GM19240 (cell line): ENCODE results near the gene GAS2L1.
A peak's percentile ranks its signal among the peaks of the same experiment; 100 is the strongest.

ENCODE experiments used
- DNase-seq: peaks from one replicate; pipeline ENCODE4 v3.0.0; 2011; ENCODE audit warnings: low spot score; ENCODE audit not compliant: insufficient read length

Gene GAS2L1

DNA sequence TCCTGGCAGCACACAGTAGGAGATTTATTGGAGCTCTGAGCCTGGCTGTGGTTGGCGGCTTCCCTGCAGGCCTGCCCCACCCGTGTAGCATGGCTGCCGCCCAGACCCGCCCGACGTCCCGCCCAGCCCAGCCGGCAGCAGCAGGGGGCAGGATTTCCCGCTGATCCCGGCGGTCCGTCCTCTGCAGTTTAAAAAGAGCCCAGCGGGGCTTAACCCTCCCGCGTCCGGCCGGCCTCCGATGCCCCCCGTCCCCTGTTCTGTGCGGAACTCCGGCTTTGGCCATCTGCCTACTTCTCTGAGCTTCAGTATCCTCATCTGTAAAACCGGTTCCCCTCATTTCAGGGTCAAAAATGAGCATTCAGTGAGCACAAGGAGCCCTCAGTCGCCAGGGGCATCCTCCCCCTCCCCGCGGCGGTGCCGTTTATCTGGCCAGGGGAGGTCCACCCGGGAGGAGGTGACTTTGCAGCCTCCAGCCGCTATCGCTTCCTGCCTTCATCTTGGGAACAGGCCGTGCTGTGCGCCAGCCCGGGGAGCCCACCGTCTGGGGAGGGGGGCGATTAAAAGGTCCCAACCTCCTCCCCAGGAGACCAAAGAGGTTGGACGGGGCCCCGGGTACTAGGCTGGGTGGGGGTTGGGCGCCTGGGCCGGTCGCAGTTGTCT lies at the start of gene GAS2L1:
Gene GAS2L1 (plus strand): TSS at position 476 of the 660 bp plus-strand sequence. CDS start 1,456 bp downstream, outside the sequence.
- DNase-seq = no peak

DNA sequence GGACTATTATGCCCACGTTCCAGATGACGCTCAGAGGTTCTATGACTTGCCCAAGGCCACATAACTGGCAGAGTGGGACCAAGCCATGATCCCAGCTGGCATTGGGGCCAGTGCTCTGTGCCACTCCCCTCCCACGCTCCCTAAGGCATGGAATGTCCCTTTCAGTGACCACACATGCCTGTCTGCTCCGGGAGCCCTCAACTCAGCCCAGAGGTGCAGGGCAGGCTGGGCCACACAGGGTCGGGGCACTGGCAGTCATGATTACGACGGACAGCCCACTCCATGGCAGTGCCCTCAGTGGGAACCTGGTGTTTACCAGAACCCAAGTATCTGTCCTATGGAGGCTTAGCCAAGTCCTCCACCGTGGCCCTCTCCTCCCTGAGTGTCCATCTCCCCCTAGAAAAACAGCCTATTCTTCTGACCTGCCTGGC lies 48.7 kb upstream of the GAS2L1 start:
- DNase-seq = no peak

DNA sequence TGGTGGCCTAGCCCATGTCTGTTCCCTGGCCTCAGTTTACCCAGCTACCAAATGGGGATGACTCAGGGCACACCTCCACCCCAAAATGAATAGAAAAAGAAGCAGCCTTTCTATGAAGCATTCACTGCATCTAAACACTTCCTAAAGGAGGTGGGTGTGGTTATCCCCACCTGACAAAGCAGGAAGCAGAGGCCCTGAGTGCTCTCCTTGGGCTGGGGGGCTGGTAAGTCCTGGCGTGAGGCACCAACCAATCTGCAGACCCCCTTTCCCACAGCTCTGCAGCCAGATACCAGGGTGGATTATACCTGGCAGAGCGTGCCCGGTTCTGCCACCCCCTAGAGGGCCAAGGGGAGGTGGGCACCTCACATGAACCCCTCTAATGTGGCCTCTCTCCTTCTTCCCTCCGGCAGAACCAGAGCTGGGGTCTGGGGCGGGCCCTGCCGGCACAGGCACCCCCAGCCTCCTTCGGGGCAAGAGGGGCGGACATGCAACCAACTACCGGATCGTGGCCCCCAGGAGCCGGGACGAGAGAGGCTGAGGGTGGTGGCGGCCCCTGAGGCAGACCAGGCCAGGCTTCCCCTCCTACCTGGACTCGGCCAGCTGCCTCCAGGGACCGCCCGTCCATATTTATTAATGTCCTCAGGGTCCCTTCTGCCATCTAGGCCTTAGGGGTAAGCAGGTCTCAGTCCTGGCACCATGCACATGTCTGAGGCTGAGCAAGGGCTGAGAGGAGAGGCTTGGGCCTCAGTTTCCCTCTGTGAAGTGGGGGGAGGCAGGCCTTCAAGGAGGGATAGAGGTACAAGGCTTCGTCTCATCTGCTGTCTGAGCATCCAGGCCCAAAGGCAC lies 47.8 kb upstream of the GAS2L1 start:
- DNase-seq = no peak

DNA sequence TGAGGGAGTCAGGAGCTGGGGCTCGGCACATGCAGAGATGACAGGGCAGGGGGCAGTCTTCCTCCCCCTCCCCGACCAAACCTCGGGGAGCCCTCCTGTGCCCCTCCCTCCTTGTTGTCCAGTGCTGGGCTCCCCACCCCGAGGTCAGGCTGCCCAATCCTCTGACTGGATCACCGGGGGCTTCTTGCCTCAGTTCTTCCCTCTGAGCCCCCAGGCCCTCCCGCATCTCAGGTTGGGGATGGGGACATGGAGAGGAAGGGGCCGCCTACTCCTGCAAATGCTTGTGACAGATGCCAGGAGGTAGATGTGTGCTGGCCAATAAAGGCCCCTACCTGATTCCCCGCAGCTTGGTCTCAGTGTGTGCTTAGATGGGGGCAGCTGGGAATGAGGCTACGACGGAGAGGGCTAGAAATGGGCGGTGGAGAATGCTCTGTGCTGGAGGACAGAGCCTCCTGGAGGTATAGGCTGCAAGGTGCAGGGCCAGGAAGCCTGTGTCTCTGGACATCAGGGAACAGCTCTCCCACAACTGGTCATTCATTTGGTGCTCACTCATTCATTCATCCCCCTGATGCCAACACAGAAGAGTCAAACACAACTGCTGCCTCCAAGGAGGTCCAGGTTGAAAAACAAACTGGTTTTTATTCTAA lies 47.1 kb upstream of the GAS2L1 start:
- no peak for DNase-seq

DNA sequence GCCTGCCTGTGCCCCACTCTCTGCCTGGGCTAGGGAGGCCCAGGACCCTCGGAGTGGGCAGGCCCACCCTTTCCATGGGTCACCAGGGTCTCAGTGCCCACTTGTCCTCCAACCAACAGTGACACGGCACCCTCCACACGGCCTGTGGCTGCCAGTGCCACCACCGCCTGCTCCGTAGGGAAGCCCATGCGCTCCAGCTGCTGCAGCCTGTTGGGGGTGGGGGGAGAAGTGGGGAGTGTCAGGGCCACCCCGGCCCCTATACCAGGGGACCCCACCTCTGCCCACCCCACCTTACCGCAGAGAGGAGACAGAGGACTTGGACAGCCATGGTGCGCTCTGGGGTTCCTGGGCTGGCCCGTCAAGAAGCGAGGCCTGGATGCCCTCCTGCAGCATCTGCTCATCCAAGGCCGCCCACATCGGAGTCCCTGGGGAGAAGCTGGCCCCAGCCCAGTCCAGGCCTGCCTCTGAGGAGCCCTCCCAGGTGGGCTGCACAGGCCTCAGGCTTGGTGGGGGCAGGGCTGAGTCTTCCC lies 46.4 kb upstream of the GAS2L1 start:
- DNase-seq = no peak

DNA sequence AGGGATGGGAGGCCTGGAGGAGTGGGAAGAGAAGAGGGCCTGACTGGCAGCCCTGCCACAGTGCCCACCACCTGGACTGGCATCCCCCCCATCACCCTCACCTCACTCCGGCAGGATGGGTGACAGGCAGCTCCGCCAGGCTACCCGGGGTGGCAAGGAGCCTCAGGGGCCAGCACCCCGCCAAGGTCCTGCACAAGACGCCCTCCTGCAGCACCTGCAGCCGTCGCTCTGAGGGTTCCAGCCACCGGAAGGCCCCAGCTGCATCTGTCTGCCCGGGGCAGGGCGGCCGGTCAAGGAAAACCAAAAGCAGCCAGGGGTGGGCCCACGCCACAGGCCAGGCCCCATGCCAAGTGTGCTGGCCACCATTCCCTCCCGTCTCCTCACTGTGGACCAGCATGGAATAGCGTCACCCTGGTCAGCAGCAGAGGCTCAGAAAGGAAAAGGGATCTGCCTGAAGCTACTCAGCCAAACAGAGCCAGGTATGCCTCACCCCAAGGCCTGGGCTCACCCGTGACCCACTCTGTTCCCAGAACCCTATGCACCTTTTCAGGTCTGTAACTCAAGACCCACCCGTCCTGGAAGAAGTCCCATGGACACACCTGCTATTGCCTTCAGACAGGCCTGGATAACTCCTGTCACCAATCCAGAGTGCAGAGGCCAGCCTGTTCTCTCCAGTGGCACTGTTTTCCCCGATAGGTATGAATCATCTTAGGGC lies 45.7 kb upstream of the GAS2L1 start:
- DNase-seq = no peak

DNA sequence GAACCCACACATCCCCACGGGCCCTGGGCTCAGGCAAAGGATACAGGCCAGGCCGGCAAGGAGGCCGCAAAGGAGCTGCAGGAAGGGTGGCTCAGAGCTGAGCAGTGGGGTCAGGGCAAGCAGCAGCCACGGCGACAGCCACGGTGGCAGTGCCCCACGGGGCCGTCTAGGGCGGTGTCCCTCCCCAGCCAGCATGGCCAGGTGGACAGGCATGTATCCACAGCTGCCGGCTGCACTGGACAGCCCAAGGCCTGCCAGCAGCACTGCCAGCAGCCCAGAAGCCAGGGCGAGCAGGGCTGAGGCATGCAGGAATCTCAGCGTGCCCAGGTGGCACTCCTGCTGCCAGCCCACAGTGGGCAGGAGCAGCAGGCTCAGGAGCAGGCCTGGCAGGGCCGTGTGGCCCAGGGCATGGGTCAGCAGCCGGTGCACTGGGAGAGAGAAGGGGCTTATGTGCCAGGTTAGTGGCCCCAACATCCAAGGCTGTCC lies 42.6 kb upstream of the GAS2L1 start:
- no peak for DNase-seq

DNA sequence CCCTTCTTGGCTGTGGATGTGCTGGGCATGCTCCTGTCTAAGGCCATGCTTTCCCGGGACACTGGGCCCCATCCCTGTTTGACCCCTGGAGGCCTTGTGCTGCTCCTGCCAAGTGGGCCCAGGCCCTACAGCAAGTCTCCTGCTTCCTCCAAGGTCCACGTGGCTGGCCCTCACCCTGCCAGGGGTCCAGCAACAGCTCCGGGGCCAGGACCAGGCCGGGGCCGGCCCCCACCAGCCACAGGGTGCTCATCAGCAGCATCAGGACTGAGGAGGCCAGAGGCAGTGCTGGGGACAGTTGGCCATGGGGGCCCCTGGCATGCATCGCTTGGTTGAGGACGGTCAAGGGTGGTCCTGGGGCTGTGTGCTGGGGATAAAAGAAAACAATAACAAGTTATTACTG lies 41.1 kb upstream of the GAS2L1 start:
- no peak for DNase-seq

DNA sequence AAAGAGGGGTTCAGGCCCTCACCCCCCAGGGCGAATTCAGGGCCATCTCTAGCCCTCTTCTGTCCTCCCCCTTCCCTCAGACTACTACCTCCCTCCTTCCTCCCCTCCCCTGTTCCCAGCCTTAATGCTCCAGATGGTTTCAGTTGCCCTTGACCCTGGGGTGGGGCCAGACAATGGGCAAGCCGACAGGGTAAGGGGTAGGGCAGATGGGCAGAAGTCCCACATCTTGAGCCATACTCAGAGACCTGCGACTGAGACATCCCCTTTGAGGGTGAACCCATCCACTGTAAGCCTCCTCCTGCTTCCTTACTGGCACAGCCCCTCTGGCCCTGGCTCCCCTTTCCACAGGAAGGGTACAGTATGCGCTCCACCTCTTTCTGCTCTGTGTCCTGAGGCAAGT lies 40.5 kb upstream of the GAS2L1 start:
- DNase-seq = no peak

DNA sequence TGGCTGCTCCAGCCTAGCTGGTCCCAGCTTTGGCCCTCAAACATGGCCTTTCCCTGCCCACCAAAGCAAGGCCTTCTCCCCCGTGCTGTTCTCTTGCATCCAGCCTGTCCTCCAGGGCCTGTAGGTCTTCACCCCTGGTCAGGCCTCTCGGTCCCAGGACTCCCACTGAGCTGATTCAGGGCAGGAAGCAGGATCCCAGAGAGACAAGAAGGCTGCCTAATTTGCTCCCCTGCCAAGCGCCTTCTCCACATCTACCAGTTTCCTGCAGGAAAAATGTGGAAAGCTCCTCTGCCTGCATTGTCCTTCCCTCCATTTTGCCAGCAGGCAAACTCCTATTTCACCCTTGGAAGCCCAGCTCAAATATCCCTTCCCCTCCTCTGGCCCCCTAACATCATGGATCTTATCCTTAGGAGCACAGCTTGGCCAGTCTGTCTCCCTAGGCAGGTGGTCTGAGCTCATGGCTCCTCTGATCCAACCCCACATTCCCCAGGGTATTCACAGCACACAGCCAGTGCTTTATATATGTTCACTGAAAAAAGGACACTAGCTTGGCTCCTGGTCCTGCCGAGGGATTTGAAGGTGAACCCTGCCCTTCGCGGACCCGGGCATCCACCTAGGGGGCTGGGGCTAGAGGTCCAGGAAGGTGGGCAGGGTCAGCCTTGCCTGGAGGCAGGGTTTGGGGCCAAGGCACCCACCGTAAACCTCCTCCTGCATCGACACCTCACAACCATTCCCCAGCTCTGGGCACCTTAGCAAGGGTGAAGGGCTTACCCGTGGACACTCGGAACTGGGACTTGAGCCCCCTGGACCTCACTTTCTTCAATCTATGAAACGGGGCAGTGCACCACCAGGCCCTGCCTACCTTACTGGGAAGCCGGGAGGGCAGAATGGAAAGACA lies 39.6 kb upstream of the GAS2L1 start:
- no peak for DNase-seq

DNA sequence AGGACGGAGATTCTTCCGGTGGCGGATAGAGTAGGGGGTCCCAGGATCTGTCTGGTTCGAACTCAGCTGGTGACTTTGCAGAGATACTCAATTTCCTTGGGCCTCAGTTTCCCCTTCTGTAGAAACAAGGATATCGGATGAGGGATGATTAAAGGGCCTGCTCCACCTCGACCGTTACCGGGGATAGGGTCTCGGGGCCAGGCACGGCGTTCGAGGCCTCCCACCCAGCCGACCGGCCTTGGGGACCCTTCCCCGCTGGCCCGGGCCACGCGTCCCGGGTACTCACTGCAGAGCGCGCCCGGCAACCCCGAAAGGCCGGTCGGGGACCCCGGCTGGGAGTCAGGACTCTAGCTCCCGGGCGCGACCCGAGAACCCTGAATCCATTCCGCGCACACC lies 39.0 kb upstream of the GAS2L1 start:
- DNase-seq = no peak

DNA sequence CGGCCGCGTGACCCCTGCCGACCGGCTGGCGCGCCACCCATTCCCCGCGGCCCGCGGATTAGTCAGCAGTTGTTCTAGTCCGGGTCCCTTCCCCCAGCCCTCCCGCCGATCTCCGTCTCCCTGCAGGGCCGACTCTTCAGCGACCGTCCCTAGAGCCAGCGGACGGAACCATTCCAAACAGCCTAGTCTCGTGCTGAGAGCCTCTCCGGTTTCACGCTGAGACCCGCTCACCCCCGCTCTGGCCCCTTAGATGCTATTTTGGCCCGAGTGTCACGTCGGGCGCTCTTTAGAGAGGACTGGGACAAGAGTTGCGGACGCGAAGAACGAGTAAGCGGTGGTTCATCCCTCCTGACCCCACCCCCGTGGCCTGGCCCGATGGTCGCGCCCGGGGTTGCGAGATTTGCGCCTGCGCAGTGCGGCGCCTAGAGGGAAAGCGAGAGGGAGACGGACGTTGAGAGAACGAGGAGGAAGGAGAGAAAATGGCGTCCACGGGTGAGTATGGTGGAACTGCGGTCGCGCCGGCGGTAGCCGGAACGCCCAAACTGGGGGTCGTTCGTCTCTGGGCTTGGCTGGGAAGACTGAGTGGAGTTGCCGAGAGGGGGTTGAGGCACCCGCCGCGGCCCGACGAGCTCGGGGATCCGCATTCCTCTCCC lies 38.5 kb upstream of the GAS2L1 start, which contains the start of the genes EWSR1 and RHBDD3:
Gene EWSR1 (plus strand): TSS at position 411 of the 653 bp plus-strand sequence. CDS start 69 bp downstream, at position 480.
Gene RHBDD3 (minus strand): TSS at position 124 of the 653 bp plus-strand sequence. CDS start 2,355 bp downstream, outside the sequence.
- peak; percentile 77 for DNase-seq

DNA sequence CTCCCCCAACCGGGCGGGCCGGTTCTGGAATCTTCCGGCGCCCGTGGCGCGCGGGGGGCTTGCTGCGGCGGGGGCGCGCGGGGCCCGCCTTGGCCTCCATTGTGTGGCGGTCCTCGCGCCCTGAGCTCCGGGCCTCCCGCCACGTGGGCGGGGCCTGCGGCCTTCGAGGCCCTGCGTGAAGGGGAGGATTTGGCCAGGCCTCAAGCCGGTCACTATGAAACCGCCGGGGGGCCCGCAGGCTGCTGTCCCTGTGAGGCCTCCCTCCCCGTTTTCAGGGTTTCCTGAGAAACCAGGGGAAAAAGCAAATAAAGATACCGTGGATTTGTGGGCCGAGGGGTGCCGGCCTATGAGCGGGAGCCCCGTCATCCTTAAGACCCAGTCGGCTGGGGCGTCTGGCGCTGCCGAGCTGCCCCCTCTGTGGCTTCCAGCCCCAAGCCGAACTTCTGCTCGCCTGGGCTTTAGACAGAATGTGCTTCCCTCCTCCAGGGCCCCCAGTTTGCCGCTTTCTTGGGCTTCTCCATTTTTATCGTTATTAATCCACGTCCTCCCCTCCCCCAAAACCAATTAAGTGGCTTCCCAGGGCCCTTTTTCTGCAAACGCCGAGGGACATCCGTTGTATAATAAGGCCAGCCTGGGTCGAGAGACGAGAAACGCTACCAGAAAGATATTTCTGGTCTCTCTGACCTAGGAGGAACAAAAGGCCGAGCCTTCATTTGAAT lies 37.8 kb upstream of the GAS2L1 start:
- no peak for DNase-seq

DNA sequence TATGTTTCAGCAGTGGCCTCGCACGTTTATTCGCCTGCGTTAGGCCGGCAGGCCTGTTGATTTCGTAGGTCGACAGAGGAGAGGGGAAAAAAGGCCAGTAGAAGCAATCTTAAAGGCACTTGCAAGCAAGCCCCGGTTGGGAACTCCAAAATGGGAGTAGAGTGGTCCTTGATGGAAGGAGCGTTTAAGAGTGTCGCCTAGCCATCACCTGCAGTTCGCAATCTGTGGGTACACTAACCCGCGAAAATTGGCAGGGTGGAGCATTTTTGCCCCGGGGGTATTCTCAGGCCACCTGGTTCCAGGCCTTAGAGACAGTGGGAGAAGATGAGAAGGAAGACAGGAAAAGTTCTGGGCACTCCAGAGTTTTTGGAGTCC lies 37.2 kb upstream of the GAS2L1 start:
- DNase-seq = no peak

DNA sequence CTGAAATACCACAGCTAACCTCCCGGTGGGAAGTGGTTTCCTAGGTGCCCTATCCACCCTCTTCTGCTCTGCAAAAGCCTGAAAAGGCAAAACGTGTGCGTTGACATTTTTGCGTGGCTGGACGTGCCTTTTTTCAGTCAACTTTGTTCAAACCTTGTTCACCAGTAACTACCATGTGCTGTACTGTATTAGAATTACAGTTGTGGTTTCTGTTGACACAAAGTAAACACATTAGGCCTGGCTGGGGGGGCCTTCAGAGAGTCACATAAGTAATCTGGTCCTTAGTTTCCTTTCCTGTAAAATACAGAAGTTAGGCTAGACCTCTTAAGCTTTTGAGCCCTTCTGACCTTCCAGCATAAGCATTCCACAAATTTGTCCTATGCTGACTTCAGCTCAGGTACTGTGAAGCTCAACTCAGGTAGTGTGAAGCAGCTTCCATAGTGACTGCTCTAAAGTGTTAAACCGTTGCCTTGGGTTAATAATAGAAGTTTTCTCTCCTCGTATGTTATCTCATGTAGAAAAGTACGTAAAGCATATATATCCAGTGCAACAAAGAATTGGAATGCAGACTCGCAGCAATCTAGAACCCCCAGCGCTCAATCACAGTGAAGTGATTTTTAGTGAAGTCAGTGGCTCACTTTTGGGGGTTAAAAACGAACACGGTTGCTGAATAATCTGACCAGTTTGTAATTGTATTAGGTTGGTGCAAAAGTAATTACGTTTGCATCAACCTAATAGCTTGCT lies 36.5 kb upstream of the GAS2L1 start:
- DNase-seq = no peak

DNA sequence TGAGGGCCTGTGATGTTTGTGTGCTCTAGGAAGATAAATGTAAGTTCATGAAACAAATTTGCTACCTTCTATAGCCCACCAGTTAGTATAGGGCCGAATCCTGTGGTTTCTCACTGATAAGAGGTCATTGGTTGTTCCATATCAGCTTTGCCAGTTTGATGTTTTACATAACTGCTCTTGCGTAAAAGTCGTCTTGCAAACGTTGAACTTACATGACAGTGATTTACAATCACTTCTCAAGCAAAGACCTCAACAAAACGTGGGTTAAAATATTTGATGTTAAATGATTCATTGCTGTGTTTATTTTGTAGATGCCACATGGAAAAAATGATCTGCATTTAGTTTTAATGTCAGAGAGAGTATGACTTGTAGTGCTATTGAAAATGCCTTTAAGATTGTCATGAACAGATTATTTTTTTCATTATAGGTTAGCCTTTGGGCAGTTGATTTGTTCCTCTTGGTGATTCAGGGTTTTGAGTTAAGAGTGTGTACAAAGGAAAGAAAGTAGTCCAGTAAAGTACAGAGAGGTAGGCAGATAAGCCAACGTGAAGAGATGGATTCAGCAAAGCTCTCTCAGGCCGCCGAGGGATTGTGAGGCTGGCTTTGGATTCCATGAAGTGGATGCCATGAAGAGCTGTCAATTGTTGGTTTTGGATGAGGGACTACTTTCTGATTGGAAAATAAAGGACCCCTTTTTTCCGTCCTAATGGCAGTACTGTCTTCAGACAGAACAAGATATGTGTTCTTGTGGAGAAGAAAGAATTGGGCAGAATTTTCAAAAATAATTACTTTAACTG lies 35.8 kb upstream of the GAS2L1 start:
- DNase-seq = no peak

DNA sequence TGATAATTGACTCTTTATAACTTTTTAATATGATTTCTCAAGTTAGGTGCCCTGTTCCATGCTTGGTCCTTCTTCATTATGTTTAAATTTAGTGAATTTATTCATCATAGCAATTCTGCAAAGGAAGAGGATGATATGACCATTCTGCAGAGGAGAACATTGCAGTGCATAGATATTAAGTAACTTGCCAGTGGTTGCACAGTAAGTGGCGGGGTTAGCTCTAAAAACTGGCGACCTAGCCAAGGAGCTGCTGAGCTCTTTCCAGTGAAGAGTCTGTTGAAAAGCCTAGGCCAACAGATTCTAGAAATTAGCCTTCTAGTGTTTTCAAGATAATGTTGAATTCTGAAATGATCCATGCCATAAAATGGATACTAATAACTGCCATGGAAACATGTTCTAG lies 33.8 kb upstream of the GAS2L1 start:
- DNase-seq = no peak
